Thoracic aorta (tissue), 2 donors: ENCODE results near the gene PANX2. TPM values are rescaled to one million over a fixed set of nuclear protein-coding genes. Genes with fewer than 3 reads are reported as not detected.

Source experiments
- ATAC-seq: fragments of 150-250 bp; one replicate; pipeline ENCODE4 v1.8.0; 2017; ENCODE audit warnings: low read depth; ENCODE audit not compliant: insufficient number of reproducible peaks, low FRiP score
- DNase-seq: peaks from one replicate; pipeline ENCODE4 v3.0.0-alpha.2; 2020; ENCODE audit warnings: low spot score
- H3K27ac ChIP-seq, 2 donors: fragments of 200-600 bp; sonication (generic); 1 replicate in 1 of 2; 2 replicates in 1 of 2; pipeline ENCODE4 v1.5.1; 2016; ENCODE audit warnings: mild to moderate bottlenecking in 2 of 2, moderate library complexity in 2 of 2
- H3K27me3 ChIP-seq: fragments of 200-600 bp; sonication (generic); replicated peaks from 2 replicates; pipeline ENCODE4 v1.6.0; 2016; ENCODE audit warnings: mild to moderate bottlenecking; ENCODE audit not compliant: insufficient read depth
- H3K36me3 ChIP-seq: fragments of 200-600 bp; sonication (generic); one replicate; pipeline ENCODE4 v1.5.1; 2016
- H3K4me1 ChIP-seq, 2 donors: fragments of 200-600 bp; sonication (generic); 1 replicate in 1 of 2; 2 replicates in 1 of 2; pipeline versions ENCODE4 v1.5.1 to v1.6.0; 2016; ENCODE audit warnings: low read depth in 2 of 2, mild to moderate bottlenecking in 1 of 2; ENCODE audit not compliant: control insufficient read depth in 1 of 2
- H3K4me3 ChIP-seq: fragments of 200-600 bp; sonication (generic); 2 replicates; pipeline ENCODE4 v1.5.1; 2016; ENCODE audit warnings: mild to moderate bottlenecking
- H3K9me3 ChIP-seq: fragments of 200-600 bp; sonication (generic); 2 replicates; pipeline ENCODE4 v1.5.1; 2016
- CTCF ChIP-seq: fragments of 200-600 bp; sonication (generic); IDR thresholded peaks from one replicate; pipeline ENCODE4 v1.5.1; 2019; ENCODE audit warnings: antibody characterized with exemption
- total RNA-seq, 2 donors: library from RNA; depleted of rRNA; stranded (reverse); fragments of >200 nt; gene quantifications; one replicate each; pipeline versions ENCODE4 v1.1.0 to v1.2.3, GENCODE V29; 2016

PANX2 gene
- total RNA-seq, 2 donors from 2014 or later: 2.5 to 4.1 TPM

GRCh38 chr22:50192436-50193204 is 22.1 kb downstream of the PANX2 start:
- H3K4me3 ChIP-seq: no peak overlapping the region
- ATAC-seq: no peak

GRCh38 chr22:50193621-50194020 is 23.1 kb downstream of the PANX2 start:
- no peaks in the 10 kb centered on the region for H3K27me3 ChIP-seq
- no peaks in the 10 kb centered on the region for H3K9me3 ChIP-seq
- no peak for TF ChIP-seq CTCF
- H3K27ac ChIP-seq: no peak overlapping the region
- ATAC-seq: no peak
- H3K4me1 ChIP-seq: peaks cover 18 to 27% of the 10 kb centered on the region in 2 donors
- no peak for DNase-seq
- H3K36me3 ChIP-seq: peaks cover 8% of the 10 kb centered on the region
- no peak overlapping the region for H3K4me3 ChIP-seq

More at GRCh38 chr22:50192436-50193204, 22.1 kb downstream of the PANX2 start:
- H3K9me3 ChIP-seq: no peaks in the 10 kb centered on the region
- H3K4me1 ChIP-seq: peaks cover 18 to 27% of the 10 kb centered on the region in 2 donors
- no peak for DNase-seq
- no peak for TF ChIP-seq CTCF
- H3K27me3 ChIP-seq: no peaks in the 10 kb centered on the region
- H3K27ac ChIP-seq: no peak overlapping the region
- peaks cover 8% of the 10 kb centered on the region for H3K36me3 ChIP-seq

- Histone ChIP-seq H3K36me3 (peaks cover 8% of the 10 kb centered on the region), H3K9me3 (no peaks in the 10 kb centered on the region)
- TF ChIP-seq CTCF: no peak
Measured at GRCh38 chr22:50194037-50194805, 23.7 kb downstream of the PANX2 start.

GRCh38 chr22:50196256-50196655 is 25.7 kb downstream of the PANX2 start:
- DNase-seq (no peak), ATAC-seq (no peak)
- peaks cover 6 to 15% of the 10 kb centered on the region in 2 donors for H3K4me1 ChIP-seq
- no peaks in the 10 kb centered on the region for H3K9me3 ChIP-seq
- no peaks in the 10 kb centered on the region for H3K27me3 ChIP-seq
- H3K27ac ChIP-seq: no peak overlapping the region
- peaks cover 8% of the 10 kb centered on the region for H3K36me3 ChIP-seq
- no peak for TF ChIP-seq CTCF
- no peak overlapping the region for H3K4me3 ChIP-seq

More at GRCh38 chr22:50194037-50194805, 23.7 kb downstream of the PANX2 start:
- DNase-seq (no peak), ATAC-seq (no peak)
- H3K4me3 ChIP-seq: no peak overlapping the region
- no peak overlapping the region for H3K27ac ChIP-seq
- peaks cover 16 to 26% of the 10 kb centered on the region in 2 donors for H3K4me1 ChIP-seq
- H3K27me3 ChIP-seq: no peaks in the 10 kb centered on the region
